Stimulated activated naive CD8-positive, alpha-beta T cell treated with anti-CD3 and anti-CD28 coated beads, Interleukin-15, Interleukin-2, amounts not matched to agents 100 ng/mL and 50 ng/mL, for 24 hours (primary cell): Measurements from ENCODE around the gene CLMN.
"Not testable (repeated sequence)": the region's sequence is repeated elsewhere in the genome, so short reads cannot be mapped to it uniquely, and the experiment has no call there.

ENCODE experiments used
- H3K27ac Mint-ChIP-seq: one replicate; pipeline ENCODE4 v1.8.0; 2021; ENCODE audit warnings: mild to moderate bottlenecking, mixed read lengths
- H3K27me3 Mint-ChIP-seq: one replicate; pipeline ENCODE4 v1.8.0; 2021; ENCODE audit warnings: mixed read lengths
- H3K36me3 Mint-ChIP-seq: one replicate; pipeline ENCODE4 v1.8.0; 2021; ENCODE audit warnings: low read depth, mixed read lengths
- H3K4me1 Mint-ChIP-seq: one replicate; pipeline ENCODE4 v1.8.0; 2021; ENCODE audit warnings: low read depth, mixed read lengths
- H3K4me3 Mint-ChIP-seq: one replicate; pipeline ENCODE4 v1.8.0; 2021; ENCODE audit warnings: mild to moderate bottlenecking, mixed read lengths
- H3K9me3 Mint-ChIP-seq: one replicate; pipeline ENCODE4 v1.8.0; 2021; ENCODE audit warnings: mixed read lengths

The CLMN gene

DNA sequence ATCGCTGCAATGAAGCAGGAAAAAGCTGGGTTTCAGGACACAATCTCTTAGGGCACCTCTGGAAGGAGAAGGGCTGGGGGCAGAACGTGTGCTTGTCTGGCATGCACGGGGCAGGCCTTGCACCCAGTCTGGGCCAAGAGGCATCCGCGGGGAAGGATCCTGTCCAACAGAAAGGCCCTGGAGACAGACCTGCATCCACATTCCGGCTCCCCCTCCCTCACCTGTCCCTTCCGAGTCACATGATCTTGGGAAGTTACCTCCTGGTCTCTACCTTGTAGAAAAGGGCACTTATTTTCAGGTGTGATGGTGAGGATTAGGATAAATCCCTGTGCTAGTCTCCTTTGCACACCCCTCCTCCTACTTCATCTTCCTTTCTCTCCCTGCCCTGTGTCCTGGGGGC lies 25.4 kb downstream of the CLMN start:
- Mint-ChIP-seq H3K27ac (no peak overlapping the region), H3K9me3 (peaks cover 3% of the 10 kb centered on the region), H3K27me3 (peaks cover 14% of the 10 kb centered on the region), H3K4me3 (no peak overlapping the region), H3K36me3 (no peaks in the 10 kb centered on the region), H3K4me1 (peaks cover 12% of the 10 kb centered on the region)

DNA sequence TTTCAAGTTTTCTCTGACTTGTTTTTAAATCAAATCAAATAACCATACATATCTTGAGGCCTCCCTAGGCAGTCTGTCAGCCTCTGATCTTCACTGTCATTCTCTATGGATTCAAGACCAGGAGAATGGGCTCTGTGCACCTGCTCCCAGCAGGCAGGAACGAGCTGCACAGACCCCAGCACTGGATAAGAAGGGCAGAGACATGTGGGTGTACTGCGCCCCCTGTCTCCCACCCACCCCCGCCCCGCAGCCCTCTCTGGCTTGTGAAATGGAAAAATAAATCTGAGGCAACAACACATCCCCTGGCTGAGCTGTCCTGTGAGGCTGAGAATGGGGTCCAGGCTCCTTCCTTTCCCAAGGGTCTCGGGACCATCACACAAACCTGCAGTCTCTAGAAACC lies 26.3 kb downstream of the CLMN start:
- Mint-ChIP-seq H3K9me3 (peaks cover 3% of the 10 kb centered on the region), H3K27ac (no peak overlapping the region)

DNA sequence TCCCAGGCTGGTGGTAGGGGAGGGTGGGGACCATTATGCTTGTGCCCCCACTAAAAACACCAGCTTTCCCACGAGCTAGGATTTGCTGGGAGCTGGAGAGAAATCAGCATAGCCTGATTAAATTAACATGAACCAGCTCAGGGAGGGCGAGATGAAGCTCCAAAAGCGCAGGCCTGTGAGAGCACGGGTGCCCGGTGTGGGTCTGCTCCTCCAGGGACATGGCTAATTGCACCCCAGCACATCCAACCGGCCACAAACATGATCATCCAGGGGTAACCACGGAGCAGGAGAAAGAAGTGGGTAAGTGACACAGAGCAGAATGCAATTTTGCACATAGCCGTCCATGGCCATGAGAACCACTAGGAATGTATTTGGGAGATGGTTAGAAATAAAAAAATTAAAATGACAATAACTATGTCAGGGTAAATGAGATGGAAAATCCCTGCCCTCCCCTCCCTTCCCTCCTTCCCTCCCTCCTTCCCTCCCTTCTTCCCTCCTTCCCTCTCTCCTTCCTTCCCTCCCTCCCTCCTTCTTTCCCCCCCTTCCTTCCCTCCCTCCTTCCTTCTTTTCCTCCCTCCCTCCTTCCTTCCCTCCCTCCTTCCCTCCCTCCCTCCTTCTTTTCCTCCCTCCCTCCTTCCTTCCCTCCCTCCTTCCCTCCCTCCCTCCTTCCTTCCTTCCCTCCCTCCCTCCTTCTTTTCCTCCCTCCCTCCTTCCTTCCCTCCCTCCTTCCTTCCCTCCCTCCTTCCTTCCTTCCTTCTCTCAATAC lies 26.9 kb downstream of the CLMN start:
- no peak overlapping the region for H3K27ac Mint-ChIP-seq

More for the DNA sequence above, 26.3 kb downstream of the CLMN start:
- H3K4me1 Mint-ChIP-seq, result peaks cover 12% of the 10 kb centered on the region
- no peak overlapping the region for H3K4me3 Mint-ChIP-seq
- no peaks in the 10 kb centered on the region for H3K36me3 Mint-ChIP-seq
- peaks cover 19% of the 10 kb centered on the region for H3K27me3 Mint-ChIP-seq

DNA sequence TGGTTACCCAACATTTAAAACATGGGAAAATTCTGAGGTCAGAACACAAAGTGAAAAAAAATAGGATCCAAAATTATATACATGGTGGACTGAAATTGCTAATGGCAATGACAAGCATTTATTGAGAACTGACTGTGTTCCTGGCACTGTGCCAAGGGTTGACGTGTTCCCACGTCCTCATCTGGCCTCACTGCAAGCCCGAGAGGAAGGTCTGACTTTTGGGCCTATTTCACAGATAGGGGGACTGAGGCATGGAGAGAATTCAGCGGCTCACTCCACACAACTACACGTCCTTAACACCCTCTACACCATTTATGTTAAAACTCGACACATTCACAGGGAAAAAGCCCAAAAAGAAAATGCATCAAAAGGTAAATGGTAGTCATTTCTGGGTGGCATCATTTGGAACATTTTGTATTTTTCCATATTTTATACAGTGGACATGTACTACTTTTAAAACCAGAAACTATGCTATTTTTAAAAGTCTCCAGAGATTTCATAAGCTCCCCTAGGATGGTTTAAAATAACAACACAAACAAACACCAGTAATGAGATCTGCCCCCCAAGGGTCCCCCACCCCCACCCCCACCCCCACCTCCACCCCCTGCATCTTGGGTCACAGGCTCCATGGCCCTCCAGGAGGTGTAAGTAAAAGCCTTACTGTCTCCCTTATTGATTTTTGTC lies 27.7 kb downstream of the CLMN start:
- Mint-ChIP-seq H3K4me1 (peaks cover 12% of the 10 kb centered on the region), H3K4me3 (no peak overlapping the region), H3K27ac (no peak overlapping the region), H3K27me3 (peaks cover 19% of the 10 kb centered on the region), H3K36me3 (no peaks in the 10 kb centered on the region), H3K9me3 (peaks cover 3% of the 10 kb centered on the region)

More for the DNA sequence above, 26.9 kb downstream of the CLMN start:
- H3K4me1 Mint-ChIP-seq, result peaks cover 12% of the 10 kb centered on the region
- H3K36me3 Mint-ChIP-seq, result no peaks in the 10 kb centered on the region
- peaks cover 3% of the 10 kb centered on the region for H3K9me3 Mint-ChIP-seq
- peaks cover 19% of the 10 kb centered on the region for H3K27me3 Mint-ChIP-seq
- no peak overlapping the region for H3K4me3 Mint-ChIP-seq

DNA sequence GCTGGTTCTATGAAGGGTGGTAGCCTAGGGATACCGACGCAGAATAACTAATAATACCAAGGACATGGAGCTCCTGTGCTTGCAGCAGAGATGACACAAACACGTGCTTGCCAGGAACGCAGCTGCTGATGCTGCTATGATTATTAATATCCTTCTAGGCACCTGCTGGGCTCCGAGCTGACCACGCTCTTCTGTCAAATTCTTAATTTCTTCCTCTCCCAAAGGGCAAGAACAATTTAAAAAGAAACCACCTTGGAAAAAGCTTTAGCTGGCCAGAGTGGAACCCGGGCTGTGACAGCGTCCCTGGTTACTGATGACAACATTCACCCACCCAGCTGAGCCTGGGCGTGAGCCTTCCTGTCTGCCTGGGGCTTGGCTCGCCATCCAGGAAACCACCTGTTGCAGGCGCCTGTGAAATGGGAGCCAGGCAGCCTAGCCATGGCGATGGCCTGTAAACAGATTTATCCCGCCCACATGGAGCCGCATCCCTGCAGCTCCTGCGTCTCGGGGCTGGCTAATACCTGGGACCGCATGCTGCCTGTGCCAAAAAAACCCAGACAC lies 28.8 kb downstream of the CLMN start:
- Mint-ChIP-seq H3K4me3 (no peak overlapping the region), H3K4me1 (peaks cover 12% of the 10 kb centered on the region), H3K36me3 (no peaks in the 10 kb centered on the region), H3K27me3 (peaks cover 18% of the 10 kb centered on the region), H3K9me3 (peaks cover 3% of the 10 kb centered on the region), H3K27ac (no peak overlapping the region)

DNA sequence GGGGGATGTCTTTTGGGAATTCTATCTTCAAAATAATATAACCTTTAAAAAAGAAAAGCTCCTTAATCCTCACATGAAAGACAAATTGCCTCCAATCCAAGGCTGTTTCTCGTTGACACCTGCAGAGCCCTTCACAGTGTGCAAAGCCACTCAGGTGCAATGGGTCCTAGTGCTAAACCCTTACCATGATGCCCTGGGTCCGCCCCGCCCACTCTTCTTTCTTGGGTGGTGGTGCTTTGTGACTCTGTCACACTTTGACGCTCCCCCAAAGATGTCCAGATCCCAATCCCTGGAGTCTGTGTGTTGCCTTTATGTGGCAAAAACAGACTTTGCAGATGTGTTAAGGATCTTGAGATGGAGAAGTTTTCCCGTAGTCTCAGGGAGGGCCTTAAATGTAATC lies 29.7 kb downstream of the CLMN start:
- Mint-ChIP-seq H3K27ac (no peak overlapping the region), H3K36me3 (no peaks in the 10 kb centered on the region), H3K27me3 (peaks cover 15% of the 10 kb centered on the region), H3K4me1 (peaks cover 12% of the 10 kb centered on the region), H3K4me3 (no peak overlapping the region), H3K9me3 (no peaks in the 10 kb centered on the region)

DNA sequence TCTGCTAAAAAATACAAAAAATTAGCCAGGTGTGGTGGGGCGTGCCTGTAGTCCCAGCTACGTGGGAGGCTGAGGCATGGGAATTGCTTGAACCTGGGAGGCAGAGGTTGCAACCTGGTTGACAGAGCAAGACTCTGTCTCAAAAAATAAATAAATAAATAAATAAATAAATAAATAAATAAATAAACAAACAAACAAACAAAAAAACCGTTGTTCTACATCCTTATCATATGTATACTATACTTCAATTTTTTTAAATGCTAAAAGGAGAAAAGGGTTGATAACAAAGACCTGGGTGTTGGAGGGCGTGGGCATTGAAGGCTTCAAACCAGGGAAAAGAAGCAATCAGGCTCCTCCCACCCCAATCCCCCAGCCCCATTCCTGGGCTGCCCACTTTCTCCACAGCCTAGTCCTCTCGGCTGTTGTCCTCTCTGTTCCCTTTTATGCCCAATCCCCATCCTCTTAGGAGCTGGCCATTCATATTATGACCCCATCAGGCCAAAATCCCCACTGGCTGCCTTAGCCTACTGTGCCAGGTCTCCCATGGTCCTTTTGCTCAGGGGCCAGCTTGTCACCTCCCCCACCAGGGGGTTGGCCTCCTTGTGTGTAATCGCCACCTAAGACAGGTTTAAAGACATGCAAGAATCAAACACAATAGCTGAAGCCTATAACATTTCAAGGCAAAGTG lies 30.2 kb downstream of the CLMN start:
- Mint-ChIP-seq H3K4me1 (peaks cover 12% of the 10 kb centered on the region), H3K4me3 (no peak overlapping the region), H3K27me3 (peaks cover 15% of the 10 kb centered on the region), H3K27ac (no peak overlapping the region), H3K9me3 (no peaks in the 10 kb centered on the region), H3K36me3 (no peaks in the 10 kb centered on the region)

DNA sequence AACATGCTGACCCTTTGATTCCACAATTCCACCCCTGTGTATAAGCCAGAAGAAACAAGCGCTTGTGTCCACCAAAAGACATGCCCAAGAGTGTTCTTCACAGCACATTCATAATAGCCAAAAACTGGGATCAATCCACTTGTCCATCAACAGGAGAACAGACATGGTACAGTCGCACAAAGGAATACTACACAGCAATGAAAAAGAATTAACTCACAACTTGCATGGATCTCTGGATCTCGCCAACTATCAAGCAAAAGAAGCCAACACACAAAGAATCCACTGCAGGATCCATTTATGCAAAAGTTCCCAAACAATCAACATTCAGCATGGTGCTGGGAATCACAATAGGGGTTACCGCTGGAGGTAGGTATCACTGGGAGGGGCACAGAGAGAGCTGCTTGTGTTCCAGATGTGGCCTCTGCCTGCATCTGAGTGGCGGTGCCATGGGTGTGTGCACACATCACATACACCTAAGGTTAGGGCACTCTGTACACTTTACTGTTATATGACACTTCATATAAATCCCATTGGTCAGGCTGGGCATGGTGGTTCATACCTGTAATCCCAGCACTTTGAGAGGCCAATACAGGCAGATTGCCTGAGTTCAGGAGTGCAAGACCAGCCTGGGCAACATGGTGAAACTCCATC lies 30.9 kb downstream of the CLMN start:
- H3K27ac Mint-ChIP-seq, result no peak overlapping the region

DNA sequence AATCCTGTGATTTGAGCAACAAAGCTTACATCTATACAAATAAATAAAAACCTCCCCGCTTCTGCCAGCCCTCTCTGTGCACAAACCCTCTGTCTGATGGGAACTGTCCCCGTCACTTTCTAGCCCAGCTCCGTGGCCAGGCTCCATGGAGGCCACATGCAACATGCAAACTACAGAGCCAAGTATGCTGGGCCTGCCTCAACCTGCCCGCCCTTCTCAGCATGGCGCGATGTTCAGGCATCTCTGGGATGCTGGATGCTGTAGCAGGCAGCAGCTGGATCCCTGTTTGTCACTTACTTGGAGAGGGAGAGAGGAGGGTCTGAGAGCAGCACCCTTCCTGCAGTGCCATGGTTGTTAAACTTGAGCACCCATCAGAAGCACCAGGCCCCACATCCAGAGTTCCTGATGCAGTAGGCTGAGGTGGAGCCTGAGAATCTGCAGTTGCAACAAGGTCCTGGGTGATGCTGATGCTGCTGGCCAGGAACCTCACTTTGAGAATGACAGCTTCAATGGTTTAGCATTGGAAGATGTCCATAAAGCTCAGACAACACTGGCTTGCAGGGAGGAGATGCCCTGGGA lies 32.4 kb downstream of the CLMN start:
- no peaks in the 10 kb centered on the region for H3K36me3 Mint-ChIP-seq
- H3K9me3 Mint-ChIP-seq, result no peaks in the 10 kb centered on the region
- peaks cover 15% of the 10 kb centered on the region for H3K27me3 Mint-ChIP-seq
- H3K4me3 Mint-ChIP-seq, result no peak overlapping the region
- H3K27ac Mint-ChIP-seq, result no peak overlapping the region
- peaks cover 12% of the 10 kb centered on the region for H3K4me1 Mint-ChIP-seq

More for the DNA sequence above, 30.9 kb downstream of the CLMN start:
- Mint-ChIP-seq H3K4me3 (no peak overlapping the region), H3K27me3 (peaks cover 15% of the 10 kb centered on the region), H3K36me3 (no peaks in the 10 kb centered on the region), H3K4me1 (peaks cover 12% of the 10 kb centered on the region), H3K9me3 (no peaks in the 10 kb centered on the region)

DNA sequence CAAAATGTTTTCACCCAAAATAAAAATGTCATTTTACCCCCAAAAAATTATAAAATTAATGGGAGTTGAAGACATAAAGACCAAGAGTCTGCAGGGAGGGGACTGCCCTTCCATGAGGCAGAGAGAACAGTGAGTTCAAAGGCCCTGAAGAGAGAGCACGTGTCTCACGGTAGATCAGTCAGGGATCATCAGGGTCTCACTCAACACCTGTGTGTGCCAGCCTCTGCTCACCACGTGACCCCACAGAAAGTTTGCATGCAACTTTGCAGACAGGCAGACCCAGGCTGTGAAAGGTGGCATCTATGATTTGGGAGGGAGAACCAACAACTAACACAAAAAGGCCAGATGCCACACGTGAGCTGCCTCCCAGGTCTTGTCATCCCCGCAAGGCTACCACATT lies 33.1 kb downstream of the CLMN start:
- Mint-ChIP-seq H3K4me1 (peaks cover 11% of the 10 kb centered on the region), H3K27me3 (peaks cover 15% of the 10 kb centered on the region), H3K27ac (no peak overlapping the region), H3K4me3 (no peak overlapping the region), H3K36me3 (no peaks in the 10 kb centered on the region), H3K9me3 (no peaks in the 10 kb centered on the region)

DNA sequence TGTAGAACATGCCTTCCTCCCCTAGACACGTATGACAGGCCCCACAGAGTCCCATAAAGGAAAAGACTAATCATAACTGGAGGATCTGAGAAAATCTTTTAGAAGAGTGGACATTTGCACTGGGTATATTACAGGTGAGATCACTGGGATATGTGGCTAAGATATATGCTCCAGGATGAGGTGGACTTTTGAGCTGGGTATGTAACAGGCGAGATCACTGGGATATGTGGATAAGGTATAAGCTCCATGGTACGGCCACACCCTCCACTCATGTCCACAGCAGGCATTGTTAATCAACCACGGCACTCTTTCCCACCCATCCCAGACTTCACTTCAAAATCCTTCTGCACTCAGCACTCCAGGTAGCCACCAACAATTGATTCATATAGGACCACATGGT lies 34.1 kb downstream of the CLMN start:
- H3K9me3 Mint-ChIP-seq, result no peaks in the 10 kb centered on the region
- H3K27me3 Mint-ChIP-seq, result peaks cover 11% of the 10 kb centered on the region
- H3K36me3 Mint-ChIP-seq, result no peaks in the 10 kb centered on the region
- no peak overlapping the region for H3K27ac Mint-ChIP-seq
- H3K4me1 Mint-ChIP-seq, result peaks cover 4% of the 10 kb centered on the region
- H3K4me3 Mint-ChIP-seq, result no peak overlapping the region

DNA sequence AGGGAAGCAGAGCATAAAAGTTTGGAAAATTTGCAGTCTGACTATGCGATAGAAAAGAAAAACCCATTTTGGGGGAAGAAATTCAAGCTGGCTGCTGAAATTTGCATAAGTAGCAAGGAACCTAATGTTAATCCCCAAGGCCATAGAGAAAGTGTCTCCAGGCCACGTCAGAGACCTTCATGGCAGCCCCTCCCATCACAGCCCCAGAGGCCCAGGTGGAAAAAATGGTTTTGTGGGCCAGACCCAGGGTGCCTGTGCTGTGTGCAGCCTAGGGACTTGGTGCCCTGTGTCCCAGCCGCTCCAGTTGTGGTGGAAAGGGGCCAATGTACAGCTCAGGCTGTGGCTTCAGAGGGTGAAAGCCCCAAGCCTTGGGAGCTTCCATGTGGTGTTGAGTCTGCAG lies 35.9 kb downstream of the CLMN start:
- not testable (repeated sequence) for H3K4me1 Mint-ChIP-seq, H3K27ac Mint-ChIP-seq, H3K36me3 Mint-ChIP-seq, H3K4me3 Mint-ChIP-seq, H3K27me3 Mint-ChIP-seq, H3K9me3 Mint-ChIP-seq

DNA sequence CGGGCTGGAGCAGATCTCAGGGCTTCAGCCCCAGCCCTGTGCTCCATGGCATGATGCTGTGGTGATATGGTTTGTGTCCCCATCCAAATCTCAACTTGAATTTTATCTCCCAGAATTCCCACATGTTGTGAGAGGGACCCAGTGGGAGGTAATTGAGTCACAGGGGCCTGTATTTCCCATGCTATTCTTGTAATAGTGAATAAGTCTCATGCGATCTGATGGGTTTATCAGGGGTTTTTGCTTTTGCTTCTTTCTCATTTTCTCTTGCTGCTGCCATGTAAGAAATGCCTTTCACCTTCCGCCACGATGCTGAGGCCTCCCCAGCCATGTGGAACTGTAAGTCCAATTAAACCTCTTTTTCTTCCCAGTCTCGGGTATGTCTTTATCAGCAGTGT lies 36.7 kb downstream of the CLMN start:
- not testable (repeated sequence) for H3K4me3 Mint-ChIP-seq, H3K9me3 Mint-ChIP-seq, H3K27ac Mint-ChIP-seq, H3K4me1 Mint-ChIP-seq, H3K36me3 Mint-ChIP-seq, H3K27me3 Mint-ChIP-seq

DNA sequence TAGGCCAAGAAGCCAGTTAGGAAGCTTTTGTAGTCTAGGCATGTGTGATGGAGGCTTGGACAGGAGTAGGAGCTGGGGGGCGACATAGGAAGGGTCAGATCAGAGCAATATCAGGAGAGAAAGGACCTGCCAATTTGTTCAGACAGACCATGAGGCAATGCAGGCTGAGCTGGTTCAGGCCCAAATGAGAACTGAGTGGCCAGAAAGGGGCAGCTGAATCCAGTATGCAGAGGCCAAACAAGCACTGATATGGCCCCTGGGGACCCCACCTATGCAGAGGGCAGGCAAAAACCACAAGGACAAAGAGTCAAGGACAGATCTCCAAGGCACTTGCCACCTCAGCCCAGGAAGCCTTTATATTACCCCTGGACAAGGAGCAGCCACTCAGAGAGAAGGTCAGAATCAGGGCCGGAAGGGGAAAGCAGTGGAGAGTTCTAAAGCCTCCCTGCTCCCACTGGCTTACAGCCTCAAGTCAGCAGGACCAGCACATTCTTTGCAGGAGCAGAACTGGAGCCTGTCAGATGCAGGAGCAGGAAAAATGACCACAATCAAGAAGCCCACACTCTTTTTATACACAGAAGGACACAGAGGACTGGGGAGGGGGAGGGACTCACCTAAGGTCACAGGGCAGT lies 37.2 kb downstream of the CLMN start:
- Mint-ChIP-seq H3K9me3 (no peaks in the 10 kb centered on the region), H3K27ac (no peak overlapping the region), H3K4me1 (no peaks in the 10 kb centered on the region), H3K27me3 (no peaks in the 10 kb centered on the region), H3K36me3 (no peaks in the 10 kb centered on the region), H3K4me3 (no peak overlapping the region)
